Kidney (tissue), 14 donors: ENCODE measurements around the gene MDGA2. TPM values are rescaled to one million over a fixed set of nuclear protein-coding genes. Genes with fewer than 3 reads are reported as not detected.

Source experiments
- DNase-seq, 5 donors: peaks; one replicate each; pipeline ENCODE4 v3.0.0-alpha.2; 2013 to 2020
- FAIRE-seq: peaks from 2 replicates; lab custom pipeline; 2012; peaks lifted over from hg19 to GRCh38; lab: Jason Lieb, UNC
- H3K27ac ChIP-seq, 2 donors: one replicate each; pipeline ENCODE4 v1.7.0; 2013; ENCODE audit warnings: low read depth in 2 of 2, low read length in 2 of 2, inconsistent platforms in 1 of 2
- H3K27me3 ChIP-seq: one replicate; pipeline ENCODE4 v1.7.1; 2013; ENCODE audit warnings: low read length, inconsistent platforms; ENCODE audit not compliant: control insufficient read depth, insufficient read depth
- H3K36me3 ChIP-seq, 3 donors: one replicate each; pipeline versions ENCODE4 v1.7.0 to v1.7.1; 2013; ENCODE audit warnings: low read length in 3 of 3, control low read depth in 1 of 3, inconsistent platforms in 1 of 3; ENCODE audit not compliant: insufficient read depth in 3 of 3, control insufficient read depth in 2 of 3
- H3K4me1 ChIP-seq, 3 donors: one replicate each; pipeline versions ENCODE4 v1.7.0 to v1.7.1; 2013; ENCODE audit warnings: low read length in 3 of 3, inconsistent platforms in 1 of 3, low read depth in 1 of 3; ENCODE audit not compliant: control insufficient read depth in 2 of 3, insufficient read depth in 2 of 3
- H3K4me3 ChIP-seq, 3 donors: one replicate each; pipeline versions ENCODE4 v1.7.0 to v1.8.1; 2013; ENCODE audit warnings: low read length in 3 of 3, control low read depth in 1 of 3, inconsistent platforms in 1 of 3
- H3K9ac ChIP-seq, 3 donors: one replicate each; pipeline versions ENCODE4 v1.7.0 to v1.7.1; 2013; ENCODE audit warnings: low read length in 3 of 3, control low read depth in 1 of 3, inconsistent platforms in 1 of 3
- H3K9me3 ChIP-seq, 3 donors: one replicate each; pipeline versions ENCODE4 v1.7.0 to v1.7.1; 2013; ENCODE audit warnings: low read length in 3 of 3, control low read depth in 1 of 3, inconsistent platforms in 1 of 3; ENCODE audit not compliant: control insufficient read depth in 2 of 3, insufficient read depth in 1 of 3
- intact Hi-C: fragments of 100-400 bp; cut with DNase I; formaldehyde crosslinking; loops from one replicate; pipeline ENCODE4 v1.11.1; 2022
- polyA plus RNA-seq: library from polyadenylated mRNA; stranded (reverse); fragments of 350-450 nt; fragmentation: Illumina TruSeq; extraction: RNeasy Lipid Tissue Mini Kit (QIAGEN cat#74804); gene quantifications from one replicate; pipeline ENCODE4 v1.2.3, GENCODE V29; 2014; ENCODE audit warnings: low read depth, low replicate concordance; ENCODE audit not compliant: insufficient read depth
- total RNA-seq: library from RNA; stranded (reverse); fragmentation: NEBNext Ultra II Directional; extraction: Animal tissue kit (Norgen Biotek cat#: 25700); gene quantifications from one replicate; pipeline ENCODE4 v1.2.1, GENCODE V29; 2021
- TF ChIP-seq, protein P1 (sequence below): IDR thresholded peaks from 3 replicates; pipeline ENCODE4 v1.5.1; 2012; ENCODE audit warnings: mild to moderate bottlenecking, moderate library complexity, borderline replicate concordance; ENCODE audit not compliant: insufficient read depth; ENCODE audit errors: extremely low read depth
- donor health status: control.
- donor health status: control.
- donor health status: control.
- donor health status: control.
- donor health status: control.
- donor health status: DM: yes; HTN: yes; CAD: no.
- donor health status: Normal renal cell carcinoma (clear cell type).

Gene MDGA2
- total and polyA plus RNA-seq, 2 donors from 2014 or later, result 0.41 TPM; not detected in 1

DNA sequence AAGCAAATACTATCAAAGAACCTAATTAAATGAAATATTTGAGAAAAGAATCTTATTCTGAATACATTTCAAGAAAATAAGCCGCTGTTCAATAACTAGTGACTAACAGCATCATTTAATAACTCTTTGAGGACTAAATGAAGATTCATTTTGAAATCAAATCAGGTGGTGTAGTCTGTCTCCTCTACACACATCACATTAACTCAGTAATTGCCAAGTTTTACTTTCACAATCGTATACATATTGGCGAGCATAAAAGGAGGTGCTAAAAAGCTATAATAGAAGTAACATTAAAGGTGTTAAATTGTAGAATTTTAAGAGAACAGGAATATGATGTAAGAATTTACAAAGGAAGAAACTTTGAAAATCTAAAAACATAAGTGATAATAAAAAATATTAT, 185.1 kb downstream of the MDGA2 start:
- H3K36me3 ChIP-seq, result no peaks in the 10 kb centered on the region
- FAIRE-seq (no peak), DNase-seq (no peak)
- H3K27me3 ChIP-seq, result no peaks in the 10 kb centered on the region
- TF ChIP-seq, protein P1, sequence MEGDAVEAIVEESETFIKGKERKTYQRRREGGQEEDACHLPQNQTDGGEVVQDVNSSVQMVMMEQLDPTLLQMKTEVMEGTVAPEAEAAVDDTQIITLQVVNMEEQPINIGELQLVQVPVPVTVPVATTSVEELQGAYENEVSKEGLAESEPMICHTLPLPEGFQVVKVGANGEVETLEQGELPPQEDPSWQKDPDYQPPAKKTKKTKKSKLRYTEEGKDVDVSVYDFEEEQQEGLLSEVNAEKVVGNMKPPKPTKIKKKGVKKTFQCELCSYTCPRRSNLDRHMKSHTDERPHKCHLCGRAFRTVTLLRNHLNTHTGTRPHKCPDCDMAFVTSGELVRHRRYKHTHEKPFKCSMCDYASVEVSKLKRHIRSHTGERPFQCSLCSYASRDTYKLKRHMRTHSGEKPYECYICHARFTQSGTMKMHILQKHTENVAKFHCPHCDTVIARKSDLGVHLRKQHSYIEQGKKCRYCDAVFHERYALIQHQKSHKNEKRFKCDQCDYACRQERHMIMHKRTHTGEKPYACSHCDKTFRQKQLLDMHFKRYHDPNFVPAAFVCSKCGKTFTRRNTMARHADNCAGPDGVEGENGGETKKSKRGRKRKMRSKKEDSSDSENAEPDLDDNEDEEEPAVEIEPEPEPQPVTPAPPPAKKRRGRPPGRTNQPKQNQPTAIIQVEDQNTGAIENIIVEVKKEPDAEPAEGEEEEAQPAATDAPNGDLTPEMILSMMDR, result no peak
- no peak overlapping the region for H3K9ac ChIP-seq
- H3K4me1 ChIP-seq, result no peaks in the 10 kb centered on the region
- peaks cover 0 to 5% (median 0%) of the 10 kb centered on the region in 3 donors for H3K9me3 ChIP-seq
- intact Hi-C loops, result no loop called here
- no peak overlapping the region for H3K27ac ChIP-seq
- H3K4me3 ChIP-seq, result no peak overlapping the region

DNA sequence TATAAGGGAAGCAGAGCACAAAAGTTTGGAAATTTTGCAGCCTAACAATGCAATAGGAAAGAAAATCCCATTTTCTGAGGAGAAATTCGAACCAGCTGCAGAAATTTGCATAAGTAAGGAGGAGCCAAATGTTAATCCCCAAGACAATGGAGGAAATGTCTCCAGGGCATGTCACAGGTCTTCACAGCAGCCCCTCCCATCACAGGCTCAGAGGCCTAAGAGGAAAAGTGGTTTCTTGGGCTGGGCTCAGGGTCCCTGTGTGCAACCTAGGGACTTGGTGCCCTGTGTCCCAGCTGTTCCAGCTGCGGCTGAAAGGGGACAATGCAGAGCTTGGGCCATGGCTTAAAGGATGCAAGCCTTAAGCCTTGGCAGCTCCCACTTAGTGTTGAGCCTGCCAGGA, 190.0 kb downstream of the MDGA2 start:
- FAIRE-seq, result no peak
- Histone ChIP-seq H3K9me3 (no peaks in the 10 kb centered on the region), H3K4me3 (no peak overlapping the region), H3K9ac (no peak overlapping the region), H3K27ac (no peak overlapping the region), H3K27me3 (no peaks in the 10 kb centered on the region), H3K4me1 (no peaks in the 10 kb centered on the region), H3K36me3 (no peaks in the 10 kb centered on the region)
- intact Hi-C loops, result no loop called here
- TF ChIP-seq, protein P1, result no peak
- peak in 1 of 5 donors; percentile 48 for DNase-seq

- intact Hi-C loops, result no loop called here
- Histone ChIP-seq H3K4me1 (no peaks in the 10 kb centered on the region), H3K27me3 (no peaks in the 10 kb centered on the region), H3K27ac (no peak overlapping the region), H3K36me3 (no peaks in the 10 kb centered on the region), H3K4me3 (no peak overlapping the region), H3K9me3 (no peaks in the 10 kb centered on the region), H3K9ac (no peak overlapping the region)
- TF ChIP-seq, protein P1, result no peak
- no peak for FAIRE-seq
- no peak for DNase-seq
Measured at GRCh38 chr14:47483449-47483848, 192.0 kb downstream of the MDGA2 start.

DNA sequence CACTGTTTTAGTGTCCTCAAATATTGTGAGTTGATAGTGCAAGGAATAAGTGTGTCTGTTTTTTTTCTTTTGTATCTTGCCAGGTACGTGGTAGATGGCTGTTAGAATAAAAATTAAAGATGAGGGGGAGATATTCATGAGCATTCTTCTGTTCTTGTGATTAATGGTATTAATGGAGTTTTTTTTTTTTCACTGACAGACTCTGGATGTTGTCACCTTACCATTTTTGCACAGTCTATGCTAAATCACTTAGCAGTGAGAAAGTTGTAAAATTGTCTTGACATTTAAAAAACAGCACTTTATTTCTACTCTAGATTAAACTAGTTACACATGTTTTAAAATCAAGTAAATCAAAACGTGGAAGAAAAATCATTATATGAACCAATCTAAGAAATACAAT, 204.3 kb downstream of the MDGA2 start:
- Histone ChIP-seq H3K4me1 (no peaks in the 10 kb centered on the region), H3K9ac (no peak overlapping the region), H3K27ac (no peak overlapping the region), H3K4me3 (no peak overlapping the region), H3K36me3 (no peaks in the 10 kb centered on the region), H3K9me3 (no peaks in the 10 kb centered on the region), H3K27me3 (no peaks in the 10 kb centered on the region)
- FAIRE-seq, result no peak
- TF ChIP-seq, protein P1, result no peak
- DNase-seq, result no peak
- intact Hi-C loops, result no loop called here
